PC-9 (cell line): ENCODE measurements around the gene FAM210B. TPM values are rescaled to one million over a fixed set of nuclear protein-coding genes. Genes with fewer than 3 reads are reported as not detected.

ENCODE experiments used
- BruUV-seq: library from RNA; stranded (reverse); fragments of 400-500 nt; replicated peaks from 2 replicates; lab custom pipeline; 2021; lab: Mats Ljungman, UMichigan
- CTCF ChIA-PET: fragments of 300-600 bp; sonication (Branson Sonifier 250); formaldehyde crosslinking; loops from one replicate; lab custom pipeline; 2022; ENCODE audit warnings: antibody characterized with exemption; lab: Charles Lee
- POLR2A ChIA-PET: fragments of 300-600 bp; sonication (Branson Sonifier 250); formaldehyde crosslinking; loops from one replicate; lab custom pipeline; 2022; ENCODE audit warnings: antibody characterized with exemption; ENCODE audit not compliant: unreplicated experiment; lab: Charles Lee
- DNase-seq, 2 experiments: peaks; one replicate each; pipeline versions ENCODE4 v3.0.0 to v3.0.0-alpha.2; 2015 to 2022; ENCODE audit warnings: mixed read lengths in 1 of 2
- H2AFZ ChIP-seq: fragments of 200-600 bp; sonication (generic); 2 replicates; pipeline ENCODE4 v1.8.1; 2017; ENCODE audit warnings: antibody characterized with exemption
- H3F3A ChIP-seq: fragments of 200-600 bp; sonication (generic); 2 replicates; pipeline ENCODE4 v1.8.1; 2017; ENCODE audit warnings: antibody characterized with exemption, mild to moderate bottlenecking, low read depth; ENCODE audit not compliant: insufficient read depth
- H3K27ac ChIP-seq: fragments of 200-600 bp; sonication (generic); 2 replicates; pipeline ENCODE4 v1.6.1; 2016; ENCODE audit warnings: mixed run types
- H3K27me3 ChIP-seq: fragments of 200-600 bp; sonication (generic); 2 replicates; pipeline ENCODE4 v1.6.1; 2016; ENCODE audit warnings: low read depth, mixed run types; ENCODE audit not compliant: insufficient read depth
- H3K36me3 ChIP-seq: fragments of 200-600 bp; sonication (generic); 2 replicates; pipeline ENCODE4 v1.6.1; 2016; ENCODE audit warnings: low read depth, mixed run types
- H3K4me1 ChIP-seq: fragments of 200-600 bp; sonication (generic); replicated peaks from 2 replicates; pipeline ENCODE4 v1.6.1; 2016; ENCODE audit warnings: mixed run types; ENCODE audit not compliant: insufficient read depth
- H3K4me2 ChIP-seq: fragments of 200-600 bp; sonication (generic); 2 replicates; pipeline ENCODE4 v1.6.1; 2017; ENCODE audit warnings: mixed run types
- H3K4me3 ChIP-seq: fragments of 200-600 bp; sonication (generic); 2 replicates; pipeline ENCODE4 v1.6.1; 2016; ENCODE audit warnings: mixed run types
- H3K79me2 ChIP-seq: fragments of 200-600 bp; sonication (generic); 2 replicates; pipeline ENCODE4 v1.6.1; 2017; ENCODE audit warnings: low read depth, mixed run types
- H3K9me2 ChIP-seq: fragments of 200-600 bp; sonication (generic); 2 replicates; pipeline ENCODE4 v1.8.1; 2017; ENCODE audit warnings: mild to moderate bottlenecking; ENCODE audit not compliant: insufficient read depth
- H3K9me3 ChIP-seq: fragments of 200-600 bp; sonication (generic); 2 replicates; pipeline ENCODE4 v1.8.1; 2016; ENCODE audit warnings: low read depth; ENCODE audit not compliant: insufficient read depth
- H4K20me1 ChIP-seq: fragments of 200-600 bp; sonication (generic); 2 replicates; pipeline ENCODE4 v1.8.1; 2017; ENCODE audit not compliant: insufficient read depth
- CTCF ChIP-seq: fragments of 200-600 bp; sonication (generic); conservative IDR thresholded peaks from 2 replicates; pipeline ENCODE4 v1.6.1; 2017; ENCODE audit warnings: mixed run types, antibody characterized with exemption, mild to moderate bottlenecking, moderate library complexity
- EZH2 ChIP-seq: fragments of 200-600 bp; sonication (generic); IDR thresholded peaks from 2 replicates; pipeline ENCODE4 v1.8.0; 2017; ENCODE audit warnings: antibody characterized with exemption, low read depth
- intact Hi-C: fragments of 100-400 bp; cut with micrococcal nuclease; formaldehyde crosslinking; loops from one replicate; pipeline ENCODE4 v1.10.0; 2022; ENCODE audit not compliant: unreplicated experiment
- total RNA-seq: library from RNA; stranded (reverse); gene quantifications from 2 replicates; pipeline ENCODE4 v1.2.3, GENCODE V29; 2021

The FAM210B gene
- total RNA-seq, 1 experiment from 2014 or later: 21.4 TPM

DNA sequence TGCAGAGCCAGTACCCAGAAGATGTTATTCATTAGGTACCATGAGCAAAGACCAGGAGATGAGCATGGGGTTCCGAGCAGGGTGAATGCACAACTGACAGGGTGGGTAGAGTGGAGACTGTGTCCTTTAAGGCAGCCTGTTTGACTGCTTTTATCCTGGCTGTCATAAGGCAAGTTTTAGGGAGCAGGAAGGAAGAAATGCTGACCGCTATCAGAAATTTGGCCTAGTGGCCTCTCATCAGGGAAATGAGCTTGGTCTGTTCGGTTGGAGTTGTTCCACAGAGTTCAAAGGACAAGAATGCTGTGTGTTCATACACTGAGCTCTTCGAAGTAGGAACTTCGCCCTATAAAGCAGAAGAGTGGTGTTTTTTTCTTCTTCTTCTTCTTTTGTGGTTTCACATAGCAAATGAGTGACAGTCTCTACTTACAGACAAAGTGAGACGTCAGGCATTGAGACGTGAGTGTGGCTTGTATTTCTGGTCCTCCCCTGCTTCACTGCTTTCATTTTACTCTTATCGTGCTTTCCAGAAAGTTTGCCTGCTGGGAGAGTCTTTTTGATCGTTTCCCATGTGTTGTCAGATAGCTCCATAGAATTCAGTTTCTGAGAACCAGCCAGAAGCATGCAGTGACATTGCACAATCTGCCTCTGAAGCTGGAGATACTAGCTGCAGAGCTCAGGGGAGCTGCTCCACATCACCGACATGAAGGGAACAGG lies 53.1 kb downstream of the FAM210B start, which contains the start of gene CASS4:
Gene CASS4, plus strand, starts transcription at position 502 of the 714 bp plus-strand sequence. Its CDS starts 199 bp downstream, at position 701.
- TF ChIP-seq CTCF (no peak), EZH2 (no peak)
- Histone ChIP-seq H3K4me1 (no peaks in the 10 kb centered on the region), H3K27me3 (no peaks in the 10 kb centered on the region), H3K9me3 (no peaks in the 10 kb centered on the region), H2AFZ (no peak within 1 kb of the TSS), H3K4me3 (no peak within 1 kb of the TSS), H3K27ac (no peak within 1 kb of the TSS), H3K36me3 (no peaks in the 10 kb centered on the region), H3F3A (peaks cover 4% of the 10 kb centered on the region; the same call in 1 of the 2 replicates), H4K20me1 (no peaks in the 10 kb centered on the region; the same call in 1 of the 2 replicates), H3K9me2 (no peaks in the 10 kb centered on the region), H3K4me2 (no peak within 1 kb of the TSS), H3K79me2 (no peaks in the 10 kb centered on the region)
- intact Hi-C loops: no loop called here
- no peak for DNase-seq
- CTCF ChIA-PET: no interaction called here
- POLR2A ChIA-PET: interaction anchor here (0.6 kb wide), 1 partner anchor 915 kb away, joined by 8 read pairs; no protein-coding TSS in a partner anchor
- BruUV-seq: no TSS peak

GRCh38 chr20:56412473-56412790 lies 53.7 kb downstream of the FAM210B start:
- H3K4me3 ChIP-seq: no peak overlapping the region
- H3K79me2 ChIP-seq: no peaks in the 10 kb centered on the region
- H3K9me3 ChIP-seq: no peaks in the 10 kb centered on the region
- no peaks in the 10 kb centered on the region for H3K4me1 ChIP-seq
- H3K27me3 ChIP-seq: no peaks in the 10 kb centered on the region
- no peaks in the 10 kb centered on the region for H3K9me2 ChIP-seq
- H3K36me3 ChIP-seq: no peaks in the 10 kb centered on the region
- no peak for DNase-seq
- no peak overlapping the region for H3K4me2 ChIP-seq
- intact Hi-C loops: no loop called here
- ChIA-PET POLR2A (interaction anchor here (0.6 kb wide), 1 partner anchor 914 kb away, joined by 8 read pairs; no protein-coding TSS in a partner anchor), CTCF (no interaction called here)
- no peak overlapping the region for H2AFZ ChIP-seq
- no peak overlapping the region for H3K27ac ChIP-seq
- no peaks in the 10 kb centered on the region for H4K20me1 ChIP-seq
- no TSS peak for BruUV-seq
- H3F3A ChIP-seq: peaks cover 4% of the 10 kb centered on the region; the same call in 1 of the 2 replicates
- TF ChIP-seq EZH2 (no peak), CTCF (no peak)

GRCh38 chr20:56412949-56413348 lies 54.2 kb downstream of the FAM210B start:
- H3K36me3 ChIP-seq: no peaks in the 10 kb centered on the region
- no peak overlapping the region for H3K27ac ChIP-seq
- no peaks in the 10 kb centered on the region for H3K79me2 ChIP-seq
- peaks cover 4% of the 10 kb centered on the region; the same call in 1 of the 2 replicates for H3F3A ChIP-seq
- no peaks in the 10 kb centered on the region for H3K4me1 ChIP-seq
- no peaks in the 10 kb centered on the region for H3K9me2 ChIP-seq
- no peaks in the 10 kb centered on the region for H3K27me3 ChIP-seq
- intact Hi-C loops: no loop called here
- H3K4me2 ChIP-seq: no peak overlapping the region
- no peak for TF ChIP-seq EZH2
- no TSS peak for BruUV-seq
- H4K20me1 ChIP-seq: no peaks in the 10 kb centered on the region
- DNase-seq: no peak
- CTCF ChIA-PET: interaction anchor here (0.7 kb wide), 2 partner anchors 15 to 83 kb away, joined by 3 to 5 read pairs; no protein-coding TSS in a partner anchor
- H2AFZ ChIP-seq: no peak overlapping the region
- POLR2A ChIA-PET: interaction anchor here (0.6 to 0.7 kb wide), 2 partner anchors 10 to 11 kb away, joined by 8 to 13 read pairs; no protein-coding TSS in a partner anchor
- H3K9me3 ChIP-seq: no peaks in the 10 kb centered on the region
- H3K4me3 ChIP-seq: no peak overlapping the region
